DND-41 (cell line): ENCODE measurements around the gene MAPKAPK2.

Experiments used
- ATAC-seq: fragments of 200-7000 bp; cut with Tn5 transposase; 3 replicates; pipeline ENCODE4 v1.9.1; 2021; ENCODE audit warnings: low read depth; ENCODE audit not compliant: insufficient read depth
- DNase-seq: peaks from one replicate; pipeline ENCODE4 v3.0.0-alpha.2; 2020
- H2AFZ ChIP-seq: 2 replicates; pipeline ENCODE4 v1.6.0; 2012; ENCODE audit warnings: low read depth, low read length
- H3K27ac ChIP-seq: 2 replicates; pipeline ENCODE4 v1.5.1; 2012; ENCODE audit warnings: low read length, inconsistent platforms
- H3K27me3 ChIP-seq: fragments of 200-600 bp; sonication (generic); 2 replicates; pipeline ENCODE4 v1.6.0; 2012; ENCODE audit warnings: low read length, mild to moderate bottlenecking, inconsistent platforms; ENCODE audit not compliant: insufficient read depth, poor library complexity
- H3K36me3 ChIP-seq: 2 replicates; pipeline ENCODE4 v1.5.1; 2012; ENCODE audit warnings: low read length, inconsistent platforms; ENCODE audit not compliant: insufficient read depth
- H3K4me1 ChIP-seq: 2 replicates; pipeline ENCODE4 v1.5.1; 2012; ENCODE audit warnings: mild to moderate bottlenecking, low read length; ENCODE audit not compliant: insufficient read depth
- H3K4me2 ChIP-seq: 2 replicates; pipeline ENCODE4 v1.6.0; 2012; ENCODE audit warnings: mild to moderate bottlenecking, moderate library complexity, low read length, inconsistent platforms; ENCODE audit not compliant: insufficient read depth
- H3K4me3 ChIP-seq, 2 experiments: fragments of 200-600 bp in 1 of 2; shearing (Covaris generic) in 1 of 2; 2 replicates each; pipeline ENCODE4 v1.5.1; 2012 to 2016; ENCODE audit warnings: inconsistent platforms in 2 of 2, low read length in 2 of 2, mild to moderate bottlenecking in 2 of 2, low read depth in 1 of 2, moderate library complexity in 1 of 2
- H3K79me2 ChIP-seq: 2 replicates; pipeline ENCODE4 v1.6.0; 2012; ENCODE audit warnings: low read length, inconsistent platforms; ENCODE audit not compliant: insufficient read depth
- H3K9ac ChIP-seq: 2 replicates; pipeline ENCODE4 v1.6.0; 2012; ENCODE audit warnings: low read depth, mild to moderate bottlenecking, inconsistent platforms, low read length, moderate library complexity
- H3K9me3 ChIP-seq: 2 replicates; pipeline ENCODE4 v1.5.1; 2012; ENCODE audit warnings: low read length, moderate library complexity, mild to moderate bottlenecking, inconsistent platforms; ENCODE audit not compliant: insufficient read depth, severe bottlenecking
- H4K20me1 ChIP-seq: 2 replicates; pipeline ENCODE4 v1.6.0; 2012; ENCODE audit warnings: low read length; ENCODE audit not compliant: insufficient read depth
- EZH2 ChIP-seq: IDR thresholded peaks from 3 replicates; pipeline ENCODE4 v1.6.1; 2012; ENCODE audit warnings: borderline replicate concordance, low read depth, mild to moderate bottlenecking, moderate library complexity, low read length, inconsistent platforms; ENCODE audit not compliant: severe bottlenecking
- TF ChIP-seq, protein P1 (sequence below): IDR thresholded peaks from 2 replicates; pipeline ENCODE4 v1.5.1; 2012; ENCODE audit warnings: borderline replicate concordance, low read length, moderate library complexity, mild to moderate bottlenecking; ENCODE audit not compliant: poor library complexity, severe bottlenecking; ENCODE audit errors: extremely low read depth

MAPKAPK2 gene

DNA sequence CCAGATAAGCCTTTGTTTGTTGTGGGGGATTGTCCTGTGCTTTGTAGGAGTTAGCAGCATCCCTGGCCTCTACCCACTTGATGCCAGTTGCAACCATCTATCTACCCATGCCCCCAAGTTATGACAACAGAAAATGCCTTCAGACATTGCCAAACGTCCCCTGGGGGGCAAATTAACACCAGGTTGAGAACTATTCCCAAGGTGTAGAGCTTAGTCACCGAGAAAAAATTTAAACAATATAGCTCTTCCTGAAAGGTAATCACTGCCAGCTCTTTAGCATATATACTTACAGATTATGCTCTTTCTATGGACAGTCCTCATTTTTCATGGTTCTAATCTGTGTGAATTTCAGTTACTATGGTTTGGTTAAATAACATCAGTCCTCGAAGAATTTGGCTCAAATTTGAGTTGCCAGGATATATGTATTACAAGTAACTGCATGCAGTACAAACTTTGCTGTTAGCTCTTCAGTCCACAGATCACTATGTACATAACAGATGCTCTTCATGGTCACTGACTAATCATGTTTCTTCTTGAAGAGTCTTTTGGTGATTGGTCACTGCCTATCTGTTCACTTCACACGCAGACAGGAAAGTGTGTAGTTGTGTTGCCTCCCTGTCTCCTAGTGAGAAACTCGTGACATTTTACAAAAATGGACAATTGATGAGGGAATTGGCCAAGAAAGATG, 25.2 kb downstream of the MAPKAPK2 start:
- H4K20me1 ChIP-seq: peaks cover 54% of the 10 kb centered on the region
- ATAC-seq: no peak
- no peak for DNase-seq
- H2AFZ ChIP-seq: no peak overlapping the region
- no peak overlapping the region for H3K9ac ChIP-seq
- H3K79me2 ChIP-seq: peaks cover 50% of the 10 kb centered on the region
- TF ChIP-seq, protein P1, sequence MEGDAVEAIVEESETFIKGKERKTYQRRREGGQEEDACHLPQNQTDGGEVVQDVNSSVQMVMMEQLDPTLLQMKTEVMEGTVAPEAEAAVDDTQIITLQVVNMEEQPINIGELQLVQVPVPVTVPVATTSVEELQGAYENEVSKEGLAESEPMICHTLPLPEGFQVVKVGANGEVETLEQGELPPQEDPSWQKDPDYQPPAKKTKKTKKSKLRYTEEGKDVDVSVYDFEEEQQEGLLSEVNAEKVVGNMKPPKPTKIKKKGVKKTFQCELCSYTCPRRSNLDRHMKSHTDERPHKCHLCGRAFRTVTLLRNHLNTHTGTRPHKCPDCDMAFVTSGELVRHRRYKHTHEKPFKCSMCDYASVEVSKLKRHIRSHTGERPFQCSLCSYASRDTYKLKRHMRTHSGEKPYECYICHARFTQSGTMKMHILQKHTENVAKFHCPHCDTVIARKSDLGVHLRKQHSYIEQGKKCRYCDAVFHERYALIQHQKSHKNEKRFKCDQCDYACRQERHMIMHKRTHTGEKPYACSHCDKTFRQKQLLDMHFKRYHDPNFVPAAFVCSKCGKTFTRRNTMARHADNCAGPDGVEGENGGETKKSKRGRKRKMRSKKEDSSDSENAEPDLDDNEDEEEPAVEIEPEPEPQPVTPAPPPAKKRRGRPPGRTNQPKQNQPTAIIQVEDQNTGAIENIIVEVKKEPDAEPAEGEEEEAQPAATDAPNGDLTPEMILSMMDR: no peak
- TF ChIP-seq EZH2: no peak
- no peak overlapping the region for H3K27ac ChIP-seq
- H3K9me3 ChIP-seq: no peaks in the 10 kb centered on the region
- no peak overlapping the region for H3K4me2 ChIP-seq
- no peaks in the 10 kb centered on the region for H3K27me3 ChIP-seq
- H3K4me3 ChIP-seq: no peak overlapping the region
- H3K4me1 ChIP-seq: peaks cover 3% of the 10 kb centered on the region
- H3K36me3 ChIP-seq: no peaks in the 10 kb centered on the region

DNA sequence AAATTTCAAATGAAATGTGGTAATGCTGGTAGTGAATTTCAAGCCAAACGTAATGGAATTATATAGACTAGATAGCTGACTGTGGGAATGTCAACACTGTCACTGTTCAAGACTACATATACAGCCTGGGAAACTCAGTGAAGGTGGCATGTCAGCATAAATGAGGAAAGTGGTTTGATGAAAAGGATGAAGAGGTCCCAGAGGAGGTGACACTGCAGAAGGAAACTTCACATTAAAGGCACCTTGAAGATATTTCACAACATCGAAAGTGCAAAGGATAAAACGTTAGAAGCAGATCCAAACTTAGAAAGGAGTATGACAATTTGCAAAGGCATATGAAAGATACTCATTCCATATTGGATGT, 25.7 kb downstream of the MAPKAPK2 start:
- no peaks in the 10 kb centered on the region for H3K36me3 ChIP-seq
- H3K4me3 ChIP-seq: no peak overlapping the region
- peaks cover 8% of the 10 kb centered on the region for H3K4me1 ChIP-seq
- H3K4me2 ChIP-seq: no peak overlapping the region
- DNase-seq (no peak), ATAC-seq (no peak)
- H3K79me2 ChIP-seq: peaks cover 47% of the 10 kb centered on the region
- no peak overlapping the region for H3K9ac ChIP-seq
- H3K27me3 ChIP-seq: no peaks in the 10 kb centered on the region
- H2AFZ ChIP-seq: no peak overlapping the region
- H3K27ac ChIP-seq: no peak overlapping the region
- H4K20me1 ChIP-seq: peaks cover 52% of the 10 kb centered on the region
- TF ChIP-seq, protein P1: no peak
- TF ChIP-seq EZH2: no peak
- H3K9me3 ChIP-seq: no peaks in the 10 kb centered on the region

DNA sequence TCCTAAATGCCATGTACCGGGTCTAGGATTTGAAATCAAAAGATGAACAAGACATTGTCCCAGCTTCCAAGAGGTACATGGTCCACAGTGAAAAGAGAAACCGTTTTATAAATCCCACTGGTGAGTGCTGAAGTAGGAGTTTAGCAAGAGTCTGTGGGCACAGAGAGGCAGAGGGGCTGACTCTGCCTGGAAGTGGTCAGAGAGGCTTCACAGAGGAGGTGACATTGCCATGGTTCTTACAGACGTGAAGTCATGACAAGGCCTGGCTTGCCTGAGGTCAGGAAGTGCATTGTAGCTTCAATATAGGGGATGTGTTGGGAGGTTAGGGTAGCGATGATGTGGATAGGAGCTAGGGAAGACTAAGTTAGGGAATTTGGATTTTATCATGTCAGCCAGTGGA, 28.4 kb downstream of the MAPKAPK2 start:
- H2AFZ ChIP-seq: no peak overlapping the region
- ATAC-seq (0 out of 3 replicates have a peak, but pooled peaks have one; percentile 30), DNase-seq (no peak)
- no peak overlapping the region for H3K9ac ChIP-seq
- no peak overlapping the region for H3K27ac ChIP-seq
- peaks cover 34% of the 10 kb centered on the region for H3K79me2 ChIP-seq
- H3K36me3 ChIP-seq: no peaks in the 10 kb centered on the region
- no peak for TF ChIP-seq EZH2
- TF ChIP-seq, protein P1: no peak
- peaks cover 23% of the 10 kb centered on the region for H3K4me1 ChIP-seq
- no peak overlapping the region for H3K4me2 ChIP-seq
- H3K27me3 ChIP-seq: no peaks in the 10 kb centered on the region
- H4K20me1 ChIP-seq: peaks cover 32% of the 10 kb centered on the region
- H3K9me3 ChIP-seq: no peaks in the 10 kb centered on the region
- H3K4me3 ChIP-seq: no peak overlapping the region
